GM15510 (cell line): ENCODE results near the gene SNRNP25.

ENCODE experiments used
- POLR2A ChIP-seq: IDR thresholded peaks from 3 replicates; pipeline ENCODE4 v1.6.1; 2011; ENCODE audit warnings: borderline replicate concordance; ENCODE audit not compliant: insufficient read length; ENCODE audit errors: extremely low read depth

The SNRNP25 gene

DNA sequence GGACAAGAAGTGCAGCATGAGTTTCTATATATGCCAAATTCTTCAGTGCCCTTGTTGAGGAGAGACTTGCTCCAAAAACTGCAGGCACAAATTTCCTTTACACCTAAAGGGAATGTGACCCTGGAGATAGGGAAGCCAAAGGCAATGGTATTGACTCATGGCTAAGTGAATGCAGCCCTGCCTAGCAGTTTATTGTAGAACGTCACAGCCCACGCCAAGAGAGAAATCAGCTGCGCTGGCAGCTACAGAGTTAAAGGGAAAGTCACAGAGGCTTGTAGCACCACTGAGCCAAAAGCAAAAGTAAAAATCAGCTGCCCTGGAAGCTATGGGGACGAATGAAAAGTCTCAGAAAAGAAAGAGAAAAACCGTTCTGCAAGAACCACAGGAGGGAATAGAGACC lies 10.3 kb upstream of the SNRNP25 start:
- no peak for TF ChIP-seq POLR2A

DNA sequence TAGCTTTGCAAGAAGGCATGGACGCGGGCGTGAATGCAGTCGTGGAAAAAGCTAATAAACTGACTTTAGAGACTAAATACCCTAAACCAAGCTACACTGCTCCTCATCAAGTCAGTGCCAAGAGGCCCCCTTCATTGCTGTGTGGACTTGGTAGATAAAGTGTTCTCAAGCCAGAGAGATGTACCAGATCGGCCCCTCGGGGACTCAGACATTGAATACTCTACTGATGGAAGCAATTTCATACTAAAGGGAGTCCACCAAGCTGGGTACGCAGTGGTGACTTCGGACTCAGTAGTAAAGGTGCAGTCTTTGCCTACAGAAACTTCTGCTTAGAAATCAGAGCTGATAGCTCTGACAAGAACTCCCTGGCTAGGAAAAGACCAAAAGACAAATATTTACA lies 9.0 kb upstream of the SNRNP25 start:
- no peak for TF ChIP-seq POLR2A

DNA sequence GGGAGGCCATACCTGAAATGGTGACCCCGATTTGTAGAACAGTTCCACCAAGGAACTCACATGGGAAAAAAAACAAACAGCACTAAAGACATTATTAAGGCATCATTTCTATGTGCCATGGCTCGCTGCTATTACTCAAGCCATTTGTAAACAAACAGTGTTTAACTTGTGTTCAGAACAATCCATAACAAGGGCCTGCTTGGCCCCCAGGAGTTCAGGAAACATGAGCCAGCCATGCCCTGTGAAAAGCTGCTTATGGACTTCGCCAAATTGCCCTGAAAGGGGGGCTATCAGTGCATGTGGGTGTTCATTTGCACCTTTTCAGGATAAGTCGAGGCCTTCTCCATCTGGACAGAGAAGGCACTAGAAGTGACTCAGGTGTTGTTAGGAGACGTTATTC lies 8.2 kb upstream of the SNRNP25 start:
- TF ChIP-seq POLR2A = no peak

DNA sequence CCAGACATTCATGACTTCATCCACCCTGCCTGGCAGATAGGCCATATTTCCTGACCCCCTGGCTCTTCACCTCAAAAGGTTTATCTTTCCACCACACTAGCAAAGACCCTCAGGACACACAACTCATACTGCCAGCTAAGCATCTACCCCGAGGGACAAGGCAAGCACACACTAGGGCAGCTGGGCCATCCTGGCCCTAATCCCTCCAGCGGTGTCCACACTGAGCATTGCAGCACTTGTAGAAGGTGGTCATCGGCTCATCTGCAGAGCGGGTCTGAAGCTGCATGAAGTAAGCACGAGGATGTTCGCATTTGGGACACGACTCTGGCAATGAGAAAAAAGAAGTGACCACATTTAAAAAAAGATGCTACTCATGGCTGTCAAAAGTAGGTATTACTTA lies 6.4 kb upstream of the SNRNP25 start:
- no peak for TF ChIP-seq POLR2A

DNA sequence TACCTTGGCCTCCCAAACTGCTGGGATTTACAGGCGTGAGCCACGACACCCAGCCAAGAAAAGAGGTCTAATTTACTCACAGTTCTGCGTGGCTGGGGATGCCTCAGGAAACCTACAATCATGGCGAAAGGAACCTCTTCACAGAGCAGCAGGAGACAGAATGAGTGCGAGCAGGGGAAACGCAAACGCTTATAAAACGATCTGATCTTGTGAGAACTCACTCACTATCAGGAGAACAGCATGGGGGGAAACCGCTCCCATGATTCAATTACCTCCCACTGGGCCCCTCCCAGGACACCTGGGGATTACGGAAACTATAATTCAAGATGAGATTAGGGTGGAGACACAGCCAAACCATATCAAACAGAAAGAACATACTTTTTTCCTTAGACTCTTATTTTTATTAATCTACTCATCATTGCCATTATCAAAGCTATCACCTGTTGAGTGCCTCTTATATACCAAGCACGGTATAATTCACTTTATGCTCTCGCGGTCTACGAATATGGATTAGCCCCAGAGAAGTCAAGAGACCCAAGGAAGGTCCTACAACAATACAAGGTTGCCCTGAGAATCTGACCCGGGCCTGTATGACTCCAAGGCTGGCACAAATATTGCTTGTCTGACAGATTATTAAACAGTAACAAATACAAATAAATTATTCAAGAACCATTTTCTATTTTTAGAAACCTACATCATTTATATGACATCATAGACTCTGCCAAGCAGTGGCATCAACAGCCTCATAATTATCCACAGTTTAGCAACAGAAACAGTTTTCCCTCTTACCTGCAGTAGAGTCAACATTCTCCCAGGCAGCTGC lies 2.6 kb upstream of the SNRNP25 start:
- no peak for TF ChIP-seq POLR2A

DNA sequence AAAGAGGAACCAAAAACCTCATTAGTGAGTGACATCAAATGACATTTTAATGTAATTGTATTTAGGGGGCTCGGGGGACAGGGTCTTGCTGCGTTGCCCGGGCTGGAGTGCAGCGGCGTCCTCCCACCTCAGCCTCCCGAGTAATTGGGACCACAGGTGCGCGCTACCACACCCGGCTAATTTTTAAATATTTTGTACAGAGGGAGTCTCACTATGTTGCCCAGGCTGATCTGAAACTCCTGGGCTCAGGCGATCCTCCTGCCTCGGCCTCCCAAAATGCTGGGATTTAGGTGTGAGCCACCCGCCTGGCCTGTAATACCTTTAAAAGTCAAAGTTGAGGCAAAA lies 581 bp downstream of the SNRNP25 start:
- no peak for TF ChIP-seq POLR2A

DNA sequence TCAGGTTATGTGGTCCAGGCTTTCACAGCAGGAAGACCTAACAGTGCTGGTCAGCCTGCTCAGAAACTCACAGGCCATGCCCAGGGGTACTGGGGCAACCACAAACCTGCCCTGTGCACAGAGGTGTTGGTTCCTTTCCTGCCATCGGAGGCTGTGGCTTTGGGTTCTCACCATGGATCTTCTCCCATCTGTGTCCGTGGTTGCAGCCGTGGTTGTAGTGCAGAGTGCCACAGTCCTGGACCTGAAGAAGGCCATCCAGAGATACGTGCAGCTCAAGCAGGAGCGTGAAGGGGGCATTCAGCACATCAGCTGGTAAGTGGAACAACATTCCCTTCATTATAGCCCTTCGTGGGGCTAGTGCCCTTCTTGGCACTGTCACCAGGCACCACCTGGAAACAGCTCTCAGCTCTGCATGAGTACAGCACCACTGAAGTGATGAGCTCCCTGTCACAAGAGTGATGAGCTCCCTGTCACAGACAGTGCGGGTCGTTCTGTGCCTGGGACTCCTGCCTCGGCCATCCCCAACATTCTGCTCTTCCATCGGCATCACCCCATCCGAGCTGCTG lies 2.0 kb downstream of the SNRNP25 start:
- TF ChIP-seq POLR2A = no peak

DNA sequence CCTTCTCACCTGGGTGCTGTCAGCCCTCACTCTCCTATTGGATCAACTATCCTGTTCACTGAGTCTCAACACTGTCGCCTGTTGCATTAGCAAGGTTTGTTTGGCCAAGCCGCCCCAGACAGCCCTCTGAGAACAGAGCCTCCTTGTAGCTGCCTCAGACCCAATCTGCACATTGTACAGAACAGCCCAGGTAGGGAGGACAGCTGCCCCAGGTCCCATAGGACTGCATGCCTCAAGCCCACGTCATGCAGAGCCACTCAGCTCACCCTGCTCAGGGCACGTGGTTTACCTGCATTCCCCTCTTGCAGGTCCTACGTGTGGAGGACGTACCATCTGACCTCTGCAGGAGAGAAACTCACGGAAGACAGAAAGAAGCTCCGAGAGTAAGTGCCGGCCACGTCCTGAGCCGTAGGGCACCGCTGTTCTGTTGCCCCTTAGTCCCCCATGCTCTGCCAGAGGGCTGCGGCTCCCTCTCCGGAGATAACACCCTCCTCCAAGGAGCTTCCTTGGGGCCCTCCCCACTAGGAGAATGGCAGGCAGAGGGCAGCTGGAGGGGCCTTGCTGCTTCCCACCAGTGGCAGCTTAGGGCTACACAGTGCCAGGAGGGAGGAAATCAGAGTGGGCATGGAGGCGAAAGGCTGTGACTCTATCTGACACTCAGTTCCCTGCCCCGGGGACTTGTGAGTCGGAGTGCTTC lies 2.8 kb downstream of the SNRNP25 start:
- TF ChIP-seq POLR2A = no peak

DNA sequence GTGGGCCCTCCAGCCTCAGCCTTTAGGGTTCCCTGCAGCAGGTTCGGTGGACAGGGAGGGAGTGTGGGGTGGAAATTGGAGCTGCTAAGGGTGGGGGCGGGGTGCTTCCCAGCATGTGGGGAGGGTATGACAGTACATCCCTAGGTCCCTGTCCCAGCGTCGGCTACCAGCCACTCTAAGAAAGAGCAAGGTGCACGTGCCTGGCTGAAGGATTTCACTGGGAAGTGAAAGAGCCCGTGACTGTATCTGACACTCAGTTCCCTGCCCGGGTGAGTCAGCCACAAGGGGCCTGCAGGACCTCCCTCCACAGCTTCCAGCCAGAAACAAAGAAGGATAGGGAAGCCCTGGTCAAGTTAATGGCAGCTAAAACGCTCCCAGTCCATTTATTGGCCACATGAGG lies 4.1 kb downstream of the SNRNP25 start:
- no peak for TF ChIP-seq POLR2A

DNA sequence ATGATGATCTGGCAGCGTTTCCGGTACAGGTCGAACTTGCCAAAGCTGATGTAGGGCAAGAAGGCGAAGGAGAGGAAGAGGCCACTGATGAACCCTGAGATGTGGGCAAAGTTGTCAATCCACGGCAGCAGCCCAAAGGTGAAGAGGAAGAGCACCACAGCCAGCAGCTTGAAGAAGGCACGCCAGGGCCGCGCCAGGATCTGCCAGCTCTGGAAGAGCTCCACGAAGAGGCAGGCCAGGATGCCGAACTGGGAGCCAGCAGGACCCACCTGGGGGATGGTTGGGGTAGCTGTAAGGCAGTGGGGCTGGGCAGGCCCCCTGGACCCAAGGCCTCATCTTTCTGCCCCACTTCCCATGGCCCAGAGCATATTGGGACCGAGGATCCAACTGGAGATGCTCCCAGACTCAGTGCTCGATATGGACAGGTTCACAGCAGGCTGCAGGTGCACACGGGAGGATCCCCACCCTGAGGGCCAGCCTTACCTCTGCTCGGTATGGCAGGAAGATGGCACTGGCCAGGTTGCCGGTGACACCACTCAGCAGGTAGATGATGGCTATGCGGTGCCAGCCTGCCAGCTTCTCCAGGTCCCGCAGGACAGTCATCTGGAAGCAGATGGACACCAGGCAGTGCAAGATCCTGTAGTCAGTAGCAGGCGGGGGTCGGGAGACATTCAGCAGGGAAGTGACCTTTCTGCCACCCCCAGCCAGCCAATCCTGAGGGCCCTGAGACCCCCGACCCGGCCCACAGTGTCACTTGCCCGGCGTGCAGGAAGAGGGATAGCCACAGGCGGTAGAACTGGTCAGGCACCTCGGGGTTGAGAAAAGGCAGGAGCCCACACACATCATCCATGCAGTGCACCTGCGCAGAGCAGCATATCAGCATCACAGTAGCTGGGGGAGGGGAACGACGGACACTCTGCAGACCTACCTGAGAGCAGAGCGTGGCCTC lies 5.1 kb downstream of the SNRNP25 start:
- no peak for TF ChIP-seq POLR2A

DNA sequence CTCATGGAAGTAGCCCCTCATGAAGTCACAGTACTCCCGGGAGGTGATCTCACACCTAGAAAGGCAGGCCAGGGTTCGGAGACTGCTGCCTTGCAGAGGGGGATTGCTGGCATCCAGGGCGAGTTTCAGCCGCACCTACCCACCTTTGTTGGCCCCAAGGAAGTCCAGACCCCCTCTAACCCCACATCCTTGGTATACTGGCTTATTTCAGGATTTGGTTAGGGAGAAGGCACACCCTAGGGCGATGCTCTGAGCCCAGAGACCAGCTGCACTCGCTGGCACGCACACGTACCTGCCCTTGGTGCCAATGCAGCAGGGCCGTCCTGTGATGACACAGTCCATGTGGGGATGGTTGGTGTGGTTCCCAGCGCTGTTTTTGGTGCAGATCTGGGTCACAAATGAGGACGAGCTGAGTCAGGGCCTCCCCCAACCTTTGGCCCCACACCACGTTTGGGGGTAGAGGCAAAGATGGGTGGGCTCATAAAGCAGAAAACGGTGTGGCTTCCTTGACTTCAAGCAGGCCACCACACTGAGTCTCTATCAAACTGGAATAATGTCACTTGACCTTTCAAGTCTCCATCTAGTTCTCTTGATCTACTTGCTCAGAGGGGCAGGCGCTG lies 5.9 kb downstream of the SNRNP25 start:
- no peak for TF ChIP-seq POLR2A

DNA sequence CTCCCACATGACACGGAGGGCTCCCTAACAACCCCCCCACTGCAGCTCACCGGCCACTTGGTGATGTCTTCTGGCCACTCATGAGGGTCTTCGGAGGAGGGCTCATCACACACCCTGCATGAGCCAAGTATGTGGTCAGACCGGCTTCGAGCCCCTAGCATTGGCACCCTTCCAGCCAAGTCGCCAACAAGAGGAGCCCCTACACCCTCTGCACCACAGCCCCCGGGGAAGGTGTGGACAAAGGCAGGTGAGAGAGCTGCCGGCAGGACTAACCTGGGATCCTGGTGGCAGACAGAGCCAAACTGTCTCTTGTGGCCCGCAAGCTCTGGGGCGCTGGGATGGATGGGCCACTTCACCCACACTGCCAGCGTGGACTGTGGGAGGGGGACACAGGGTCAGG lies 6.5 kb downstream of the SNRNP25 start:
- TF ChIP-seq POLR2A = no peak

DNA sequence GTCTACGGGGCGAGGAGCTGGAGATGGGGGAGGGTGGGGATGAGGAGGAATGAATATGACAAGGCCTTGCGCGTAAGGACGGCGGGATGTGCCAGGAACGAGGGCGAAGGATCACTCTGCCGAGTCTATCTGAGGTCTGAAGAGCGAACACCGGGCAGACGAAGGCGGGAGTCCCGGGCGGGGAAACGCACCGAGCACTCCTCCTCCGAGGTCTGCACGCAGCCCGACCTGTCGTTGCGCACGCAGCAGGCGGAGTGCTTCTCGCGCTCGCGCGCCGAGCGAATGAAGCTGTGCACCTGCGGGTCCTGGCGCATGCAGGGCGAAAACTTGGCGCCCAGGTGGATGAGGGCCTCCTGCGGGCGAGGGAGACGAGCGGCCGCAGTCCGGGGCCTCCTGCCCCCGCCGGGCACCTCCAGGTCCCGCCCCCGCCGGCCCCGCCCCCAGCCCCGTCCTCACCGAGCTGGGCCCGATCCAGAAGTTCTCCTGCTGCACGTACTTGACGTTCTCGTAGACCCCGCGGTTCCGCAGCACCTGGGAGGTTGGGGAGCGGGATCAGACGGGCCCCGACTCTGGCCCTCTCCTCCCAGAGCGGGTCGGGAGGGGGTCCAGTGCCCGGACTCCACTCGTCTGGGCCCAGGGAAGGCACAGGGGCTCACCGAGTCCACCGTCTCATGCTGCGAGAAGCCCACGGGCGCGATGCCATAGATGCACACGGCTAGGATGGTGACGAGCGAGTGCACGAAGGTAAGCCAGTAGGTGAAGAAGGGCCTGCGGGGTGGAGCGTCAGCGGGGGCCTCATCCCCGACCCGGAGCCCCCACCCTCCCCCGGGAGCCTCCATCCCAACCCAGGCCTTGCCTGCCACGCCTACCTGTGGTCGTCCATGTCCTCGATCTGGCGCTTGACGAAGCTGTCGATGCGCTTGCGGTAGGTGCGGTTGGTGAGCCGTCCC lies 7.6 kb downstream of the SNRNP25 start:
- TF ChIP-seq POLR2A = no peak
